Measurements from ENCODE around the gene OR1B1.

DNA sequence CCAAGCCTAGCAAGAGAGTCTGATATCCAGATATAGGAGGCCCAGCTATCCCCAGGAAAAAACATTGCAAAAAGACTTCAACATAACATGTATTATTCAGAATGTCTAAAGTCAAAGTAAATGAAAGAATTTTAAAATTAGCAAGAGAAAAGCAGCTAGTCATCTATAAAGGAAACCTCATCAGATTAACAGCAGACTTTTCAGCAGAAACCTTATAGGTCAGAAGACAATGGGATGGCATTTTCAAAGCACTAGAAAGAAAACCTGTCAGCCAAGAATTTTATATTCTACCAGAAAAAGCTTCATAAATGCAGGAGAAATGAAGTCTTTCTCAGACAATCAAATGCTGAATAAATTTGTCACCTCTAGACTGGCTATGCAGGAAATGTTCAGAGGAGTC, 27.4 kb upstream of the OR1B1 start:
- TF ChIP-seq, protein P1, sequence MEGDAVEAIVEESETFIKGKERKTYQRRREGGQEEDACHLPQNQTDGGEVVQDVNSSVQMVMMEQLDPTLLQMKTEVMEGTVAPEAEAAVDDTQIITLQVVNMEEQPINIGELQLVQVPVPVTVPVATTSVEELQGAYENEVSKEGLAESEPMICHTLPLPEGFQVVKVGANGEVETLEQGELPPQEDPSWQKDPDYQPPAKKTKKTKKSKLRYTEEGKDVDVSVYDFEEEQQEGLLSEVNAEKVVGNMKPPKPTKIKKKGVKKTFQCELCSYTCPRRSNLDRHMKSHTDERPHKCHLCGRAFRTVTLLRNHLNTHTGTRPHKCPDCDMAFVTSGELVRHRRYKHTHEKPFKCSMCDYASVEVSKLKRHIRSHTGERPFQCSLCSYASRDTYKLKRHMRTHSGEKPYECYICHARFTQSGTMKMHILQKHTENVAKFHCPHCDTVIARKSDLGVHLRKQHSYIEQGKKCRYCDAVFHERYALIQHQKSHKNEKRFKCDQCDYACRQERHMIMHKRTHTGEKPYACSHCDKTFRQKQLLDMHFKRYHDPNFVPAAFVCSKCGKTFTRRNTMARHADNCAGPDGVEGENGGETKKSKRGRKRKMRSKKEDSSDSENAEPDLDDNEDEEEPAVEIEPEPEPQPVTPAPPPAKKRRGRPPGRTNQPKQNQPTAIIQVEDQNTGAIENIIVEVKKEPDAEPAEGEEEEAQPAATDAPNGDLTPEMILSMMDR (IDR thresholded peaks at IDR 0.05): no peak
- no peak for TF ChIP-seq POLR2A (IDR thresholded peaks at IDR 0.05)

Data from vagina (tissue), 2 donors.